Measurements from ENCODE around the gene ARMC9.

DNA sequence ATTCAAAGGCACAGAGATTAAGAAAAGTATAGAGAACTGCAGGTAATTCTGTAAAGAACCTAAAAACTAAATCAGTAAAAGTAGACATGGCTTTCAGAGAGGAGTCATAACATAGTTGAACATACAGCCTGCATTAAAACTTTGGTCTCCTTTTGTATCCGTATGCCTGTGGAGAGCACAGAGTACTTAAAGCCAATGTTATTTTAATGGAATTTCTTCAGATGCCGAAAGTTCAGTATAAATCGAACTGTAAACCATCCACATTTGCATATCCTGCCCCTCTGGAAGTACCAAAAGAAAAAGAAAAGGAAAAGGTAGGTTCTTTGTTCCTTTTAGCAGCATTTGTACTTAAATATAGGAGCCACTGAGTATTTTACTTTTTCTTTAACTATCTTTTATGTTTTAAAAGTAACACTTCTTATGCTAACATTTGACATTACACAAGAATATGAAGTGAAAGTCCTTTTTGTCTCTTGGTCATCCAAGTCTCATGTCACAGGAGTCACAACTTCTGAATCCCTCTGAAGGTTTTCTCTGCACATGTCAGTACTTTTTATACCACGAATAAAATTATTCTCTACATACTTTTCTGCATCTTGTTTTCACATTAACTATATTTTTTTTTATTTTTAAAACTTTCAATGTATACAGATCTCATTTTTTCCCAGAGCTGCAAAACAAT lies 34.9 kb upstream of the ARMC9 start:
- TF ChIP-seq, protein P1, sequence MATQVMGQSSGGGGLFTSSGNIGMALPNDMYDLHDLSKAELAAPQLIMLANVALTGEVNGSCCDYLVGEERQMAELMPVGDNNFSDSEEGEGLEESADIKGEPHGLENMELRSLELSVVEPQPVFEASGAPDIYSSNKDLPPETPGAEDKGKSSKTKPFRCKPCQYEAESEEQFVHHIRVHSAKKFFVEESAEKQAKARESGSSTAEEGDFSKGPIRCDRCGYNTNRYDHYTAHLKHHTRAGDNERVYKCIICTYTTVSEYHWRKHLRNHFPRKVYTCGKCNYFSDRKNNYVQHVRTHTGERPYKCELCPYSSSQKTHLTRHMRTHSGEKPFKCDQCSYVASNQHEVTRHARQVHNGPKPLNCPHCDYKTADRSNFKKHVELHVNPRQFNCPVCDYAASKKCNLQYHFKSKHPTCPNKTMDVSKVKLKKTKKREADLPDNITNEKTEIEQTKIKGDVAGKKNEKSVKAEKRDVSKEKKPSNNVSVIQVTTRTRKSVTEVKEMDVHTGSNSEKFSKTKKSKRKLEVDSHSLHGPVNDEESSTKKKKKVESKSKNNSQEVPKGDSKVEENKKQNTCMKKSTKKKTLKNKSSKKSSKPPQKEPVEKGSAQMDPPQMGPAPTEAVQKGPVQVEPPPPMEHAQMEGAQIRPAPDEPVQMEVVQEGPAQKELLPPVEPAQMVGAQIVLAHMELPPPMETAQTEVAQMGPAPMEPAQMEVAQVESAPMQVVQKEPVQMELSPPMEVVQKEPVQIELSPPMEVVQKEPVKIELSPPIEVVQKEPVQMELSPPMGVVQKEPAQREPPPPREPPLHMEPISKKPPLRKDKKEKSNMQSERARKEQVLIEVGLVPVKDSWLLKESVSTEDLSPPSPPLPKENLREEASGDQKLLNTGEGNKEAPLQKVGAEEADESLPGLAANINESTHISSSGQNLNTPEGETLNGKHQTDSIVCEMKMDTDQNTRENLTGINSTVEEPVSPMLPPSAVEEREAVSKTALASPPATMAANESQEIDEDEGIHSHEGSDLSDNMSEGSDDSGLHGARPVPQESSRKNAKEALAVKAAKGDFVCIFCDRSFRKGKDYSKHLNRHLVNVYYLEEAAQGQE (IDR thresholded peaks at IDR 0.05; ENCODE audit: insufficient read depth in 1 of 2, low read depth in 2 of 2, low read length in 2 of 2) = no peak
- TF ChIP-seq FOXP2 (optimal IDR thresholded peaks at IDR 0.05; ENCODE audit: borderline replicate concordance, extremely low read depth, extremely low read length, insufficient read depth) (no peak), TAF1 (IDR thresholded peaks at IDR 0.05; ENCODE audit: borderline replicate concordance, insufficient read depth, low read length) (no peak)

Measured in PFSK-1 (cell line).